Measurements from ENCODE around the gene SORBS1. TPM values are rescaled to one million over a fixed set of nuclear protein-coding genes. Genes with fewer than 3 reads are reported as not detected.
A peak's percentile ranks its signal among the peaks of the same experiment; 100 is the strongest.
"Not testable (repeated sequence)": the region's sequence is repeated elsewhere in the genome, so short reads cannot be mapped to it uniquely, and the experiment has no call there.

SORBS1 gene
- total RNA-seq, 1 donor from 2014 or later = 431 TPM

GRCh38 chr10:95389176-95389575 lies 172.0 kb downstream of the SORBS1 start:
- no peak for DNase-seq (ENCODE audit: low spot score)

- peak; percentile 67 for DNase-seq (ENCODE audit: low spot score)
These were observed 172.6 kb downstream of the SORBS1 start for GRCh38 chr10:95388539-95388938.

- DNase-seq (ENCODE audit: low spot score) = no peak
These were observed 173.1 kb downstream of the SORBS1 start for GRCh38 chr10:95388109-95388471.

GRCh38 chr10:95384011-95384704 lies 177.0 kb downstream of the SORBS1 start:
- no peak for DNase-seq (ENCODE audit: low spot score)

GRCh38 chr10:95382596-95382995 lies 178.6 kb downstream of the SORBS1 start:
- DNase-seq (ENCODE audit: low spot score) = no peak

GRCh38 chr10:95382174-95382573 lies 179.0 kb downstream of the SORBS1 start:
- DNase-seq (ENCODE audit: low spot score) = no peak

GRCh38 chr10:95377950-95378349 lies 183.2 kb downstream of the SORBS1 start:
- DNase-seq (ENCODE audit: low spot score) = no peak

GRCh38 chr10:95375418-95375817 lies 185.8 kb downstream of the SORBS1 start:
- DNase-seq (ENCODE audit: low spot score) = no peak

- DNase-seq (ENCODE audit: low spot score) = peak; percentile 81
These were observed 186.5 kb downstream of the SORBS1 start for GRCh38 chr10:95374597-95375209.

- no peak for DNase-seq (ENCODE audit: low spot score)
These were observed 187.5 kb downstream of the SORBS1 start for GRCh38 chr10:95373660-95374059.

GRCh38 chr10:95364342-95364741 lies 196.8 kb downstream of the SORBS1 start:
- no peak for DNase-seq (ENCODE audit: low spot score)

- peak; percentile 57 for DNase-seq (ENCODE audit: low spot score)
These were observed 197.8 kb downstream of the SORBS1 start for GRCh38 chr10:95363303-95363912.

- no peak for DNase-seq (ENCODE audit: low spot score)
These were observed 201.0 kb downstream of the SORBS1 start for GRCh38 chr10:95360122-95360714.

GRCh38 chr10:95359466-95359865 lies 201.7 kb downstream of the SORBS1 start:
- DNase-seq (ENCODE audit: low spot score) = no peak

GRCh38 chr10:95356190-95356955 lies 204.8 kb downstream of the SORBS1 start:
- DNase-seq (ENCODE audit: low spot score) = no peak

GRCh38 chr10:95355301-95355700 lies 205.9 kb downstream of the SORBS1 start:
- DNase-seq (ENCODE audit: low spot score) = no peak

- no peak for DNase-seq (ENCODE audit: low spot score)
These were observed 207.1 kb downstream of the SORBS1 start for GRCh38 chr10:95354110-95354509.

- no peak for DNase-seq (ENCODE audit: low spot score)
These were observed 208.0 kb downstream of the SORBS1 start for GRCh38 chr10:95353123-95353522.

- no peak for DNase-seq (ENCODE audit: low spot score)
These were observed 208.5 kb downstream of the SORBS1 start for GRCh38 chr10:95352684-95353083.

GRCh38 chr10:95350830-95351228 lies 210.3 kb downstream of the SORBS1 start:
- no peak for DNase-seq (ENCODE audit: low spot score)

- DNase-seq (ENCODE audit: low spot score) = peak; percentile 26
These were observed 210.8 kb downstream of the SORBS1 start for GRCh38 chr10:95350219-95350829.

GRCh38 chr10:95347402-95347766 lies 213.8 kb downstream of the SORBS1 start:
- DNase-seq (ENCODE audit: low spot score) = not testable (repeated sequence)
